HG02852 (cell line): ENCODE results near the gene ZNF320.
A peak's percentile ranks its signal among the peaks of the same experiment; 100 is the strongest.
"Not testable (repeated sequence)": the region's sequence is repeated elsewhere in the genome, so short reads cannot be mapped to it uniquely, and the experiment has no call there.

ENCODE experiments used
- ATAC-seq: cut with Tn5 transposase; IDR thresholded peaks from one replicate; pipeline ENCODE4 v1.9.1; 2021; ENCODE audit warnings: mild to moderate bottlenecking, moderate library complexity; ENCODE audit not compliant: unreplicated experiment

Gene ZNF320

DNA sequence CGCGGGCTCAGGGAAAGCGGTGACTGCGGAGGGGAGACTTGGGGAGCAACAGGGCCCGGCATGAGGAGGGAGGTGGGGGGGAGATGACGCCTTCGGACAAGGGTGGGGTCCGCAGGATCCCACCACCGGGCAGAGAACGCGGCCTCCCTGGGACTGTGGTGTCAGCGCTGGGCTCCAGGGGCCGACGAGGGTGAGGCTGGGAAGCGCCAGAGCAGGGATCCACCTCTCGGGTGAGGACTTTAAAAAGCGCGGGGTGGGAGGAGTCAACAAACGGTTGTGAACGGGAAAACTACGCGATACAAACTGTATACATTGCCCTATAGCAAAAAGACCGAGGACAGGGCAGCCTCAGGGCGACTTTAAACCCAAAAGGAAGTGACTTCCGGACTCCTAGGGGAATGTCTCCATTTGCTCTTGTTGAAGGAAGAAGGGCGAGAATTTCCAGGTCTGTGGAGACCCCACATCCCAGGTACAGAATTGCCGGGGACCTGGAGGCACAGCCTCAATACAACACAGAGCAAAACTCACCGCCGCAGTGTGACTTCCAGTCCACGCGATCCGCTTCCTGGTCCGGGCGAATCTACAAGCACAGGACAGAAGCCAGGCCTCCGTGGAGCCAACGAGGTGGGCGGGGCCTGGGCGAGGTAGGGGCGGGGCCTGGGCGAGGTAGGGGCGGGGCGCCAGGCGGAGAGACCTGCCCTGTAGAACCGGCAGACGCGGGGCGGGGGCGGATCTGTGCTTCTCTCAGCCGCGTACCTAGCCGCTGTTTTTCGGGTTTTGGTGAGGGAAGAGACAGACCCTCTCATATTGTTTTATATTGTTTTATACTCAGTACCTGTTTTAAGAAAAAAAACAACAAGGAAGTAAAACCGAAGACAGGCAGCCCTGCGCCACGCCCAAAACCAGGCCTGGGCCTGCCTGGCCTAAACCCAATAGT lies 25.7 kb upstream of the ZNF320 start, which contains the start of gene ZNF888:
Gene ZNF888, minus strand, starts transcription at position 588 of the 937 bp plus-strand sequence. CDS start 5,555 bp downstream, outside the sequence.
- ATAC-seq: peak; percentile 90

DNA sequence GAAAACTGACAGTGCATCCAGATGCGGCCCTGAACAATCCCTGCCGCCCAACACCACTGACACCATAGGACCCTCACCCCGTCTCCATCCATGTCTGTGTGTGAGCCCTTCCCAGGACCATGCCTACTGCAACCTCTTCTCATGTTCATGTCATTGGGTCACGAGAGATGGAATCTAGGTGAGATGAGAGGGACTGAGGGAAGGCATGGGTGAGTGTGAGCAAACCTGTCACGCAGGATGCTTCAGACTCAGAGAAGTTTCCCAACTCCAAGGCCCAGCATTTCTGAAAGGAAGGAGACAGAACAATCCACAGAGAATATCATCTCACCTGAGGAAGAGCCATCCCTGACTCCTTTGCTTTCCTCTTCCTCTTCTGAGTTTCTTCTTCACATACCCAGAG lies 20.1 kb upstream of the ZNF320 start:
- ATAC-seq: no peak

DNA sequence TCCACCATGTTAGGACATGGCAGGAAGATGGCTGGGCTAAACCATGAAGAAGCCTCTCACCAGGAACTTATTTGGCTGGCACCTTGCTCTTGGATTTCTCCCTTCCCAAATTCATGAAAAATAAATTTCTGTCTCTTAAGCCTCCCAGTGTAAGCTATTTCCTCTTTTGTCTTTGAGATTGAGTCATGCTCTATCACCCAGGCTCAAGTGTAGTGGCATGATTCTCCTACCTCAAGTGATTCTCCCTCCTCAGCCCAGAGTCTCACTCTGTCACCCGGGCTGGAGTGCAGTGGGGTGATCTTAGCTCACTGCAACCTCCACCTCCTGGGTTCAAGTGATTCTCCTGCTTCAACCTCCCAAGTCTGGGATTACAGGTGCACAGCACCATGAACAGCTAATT lies 13.2 kb upstream of the ZNF320 start:
- ATAC-seq: no peak

DNA sequence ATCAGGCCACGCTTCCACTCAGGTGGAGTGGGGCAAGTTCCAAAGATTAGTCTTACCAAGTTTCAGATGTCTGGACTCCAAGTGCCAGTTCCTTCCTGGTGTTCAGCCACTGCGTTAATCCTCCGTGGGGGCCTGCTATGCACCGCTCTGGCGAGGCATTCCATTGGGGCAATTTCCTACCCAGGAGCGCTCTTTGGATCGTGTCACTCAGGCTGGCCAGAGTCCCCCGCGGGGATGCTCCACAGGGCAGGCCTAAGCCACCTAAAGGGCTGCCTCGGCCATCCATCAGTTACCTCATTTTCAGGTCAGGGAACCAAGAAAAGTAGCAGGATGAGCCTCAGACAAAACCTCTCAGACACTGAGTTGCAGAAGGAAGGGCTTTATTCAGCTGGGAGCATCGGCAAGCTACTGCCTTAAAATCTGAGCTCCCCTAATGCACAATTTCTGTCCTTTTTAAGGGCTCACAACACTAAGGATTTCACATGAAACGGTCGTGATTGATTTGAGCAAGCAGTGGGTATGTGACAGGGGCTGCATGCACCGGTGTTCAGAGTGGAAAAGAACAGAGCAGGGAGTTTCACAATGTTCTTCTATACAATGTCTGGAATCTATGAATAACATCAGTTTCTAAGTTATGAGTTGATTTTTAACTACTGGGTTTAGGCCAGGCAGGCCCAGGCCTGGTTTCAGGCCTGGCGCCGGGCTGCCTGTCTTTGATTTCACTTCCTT lies 6.8 kb upstream of the ZNF320 start:
- ATAC-seq: not testable (repeated sequence)

DNA sequence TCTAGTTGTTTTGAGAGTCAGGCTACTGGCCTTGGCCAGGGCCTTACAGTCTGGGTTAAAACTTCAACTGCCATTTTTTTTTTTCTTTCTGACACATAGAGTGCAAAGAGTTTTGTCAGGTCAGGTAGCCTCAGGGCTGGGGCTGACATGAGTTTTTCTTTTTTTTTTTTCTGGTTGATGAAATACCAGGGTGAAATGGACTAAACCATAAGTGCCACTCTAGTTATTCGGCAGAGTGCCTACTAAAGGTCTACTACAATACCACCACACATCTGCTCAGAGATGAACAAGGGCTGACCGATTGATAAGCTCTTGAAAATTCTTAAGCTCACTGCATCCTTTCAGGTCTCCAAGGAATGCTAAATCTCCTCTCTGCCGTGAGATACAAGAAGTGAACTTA lies 4.4 kb upstream of the ZNF320 start:
- no peak for ATAC-seq

DNA sequence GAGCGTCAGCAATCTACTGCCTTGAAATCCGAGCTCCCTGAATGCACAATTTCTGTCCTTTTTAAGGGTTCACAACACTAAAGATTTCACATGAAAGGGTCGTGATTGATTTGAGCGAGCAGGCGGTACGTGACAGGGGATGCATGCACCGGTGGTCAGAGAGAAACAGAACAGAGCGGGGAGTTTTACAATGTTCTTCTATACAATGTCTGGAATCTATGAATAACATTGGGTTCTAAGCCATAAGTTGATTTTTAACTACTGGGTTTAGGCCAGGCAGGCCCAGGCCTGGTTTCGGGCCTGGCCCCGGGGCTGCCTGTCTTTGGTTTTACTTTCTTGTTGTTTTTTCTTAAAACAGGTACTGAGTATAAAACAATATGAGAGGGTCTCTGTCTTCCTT lies 1.2 kb upstream of the ZNF320 start:
- ATAC-seq: not testable (repeated sequence)

DNA sequence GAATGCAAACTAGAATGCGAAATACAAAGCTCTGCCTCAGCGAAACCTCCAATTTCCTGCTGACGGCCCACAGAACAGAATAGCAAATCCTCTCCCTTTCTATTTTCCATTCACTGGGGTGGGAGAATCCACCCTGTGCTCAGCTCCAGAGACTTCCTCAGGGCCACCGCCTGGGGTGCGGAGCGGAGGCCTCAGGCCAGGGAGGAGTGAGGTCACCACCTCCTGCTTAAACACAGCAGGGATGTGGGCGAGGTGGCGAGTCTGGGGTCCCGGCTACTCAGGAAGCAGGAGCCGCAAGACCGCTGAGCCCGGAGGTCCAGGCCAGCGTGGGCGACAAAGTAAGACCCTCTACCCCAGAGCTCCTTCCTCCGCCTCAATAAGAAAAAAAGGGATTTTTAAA lies 666 bp upstream of the ZNF320 start:
- no peak for ATAC-seq

DNA sequence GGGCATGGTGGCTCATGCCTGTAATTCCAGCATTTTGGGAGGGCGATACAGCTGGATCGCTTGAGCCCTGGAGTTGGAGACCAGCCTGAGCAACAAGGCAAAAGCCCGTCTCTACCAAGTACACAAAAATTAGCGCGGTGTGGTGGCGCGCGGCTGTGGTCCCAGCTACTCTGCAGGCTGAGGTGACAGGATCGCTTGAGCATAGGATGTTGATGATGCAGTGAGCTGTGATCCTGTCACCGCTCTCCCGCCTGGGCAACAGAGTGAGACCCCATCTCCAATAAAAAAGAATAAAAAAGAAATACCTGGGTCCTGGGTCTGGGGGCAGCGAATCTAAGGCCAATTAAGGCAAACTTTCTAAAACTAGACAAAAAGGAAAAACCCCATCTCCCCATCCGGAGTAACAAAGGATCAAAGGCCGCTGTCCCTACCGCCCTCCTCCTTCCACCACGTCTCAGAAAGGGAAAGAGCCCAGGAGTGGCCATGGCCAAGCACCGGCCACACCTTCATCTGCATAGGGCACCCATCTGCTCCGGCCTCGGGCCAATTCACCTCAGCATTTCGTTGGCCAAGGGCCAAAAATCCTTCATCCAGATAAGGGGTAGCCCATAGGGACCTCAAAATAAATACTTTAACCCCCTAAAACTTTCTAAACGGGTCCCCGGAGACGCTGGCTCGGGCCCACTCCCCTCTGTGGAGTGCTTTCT lies 851 bp downstream of the ZNF320 start:
- ATAC-seq: peak; percentile 18

DNA sequence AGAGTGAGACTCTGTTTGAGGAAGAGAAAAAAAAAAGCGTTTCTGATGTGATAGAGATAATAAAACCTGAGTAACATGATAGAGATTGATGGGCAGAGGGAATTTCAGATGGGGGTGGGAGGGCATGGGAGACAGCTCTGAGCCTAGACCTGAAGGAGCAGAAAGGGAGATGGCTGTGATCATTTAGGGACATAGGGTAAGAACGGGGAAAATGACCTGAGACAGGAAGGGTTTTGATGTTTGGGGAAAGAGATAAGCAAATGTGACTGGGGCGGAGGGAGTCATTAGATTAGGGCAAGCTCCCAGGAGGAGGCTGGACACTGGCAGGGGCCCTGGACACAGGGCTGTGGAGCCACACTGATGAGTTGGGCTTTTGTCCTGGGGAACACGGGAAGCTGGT lies 6.1 kb downstream of the ZNF320 start:
- ATAC-seq: no peak

DNA sequence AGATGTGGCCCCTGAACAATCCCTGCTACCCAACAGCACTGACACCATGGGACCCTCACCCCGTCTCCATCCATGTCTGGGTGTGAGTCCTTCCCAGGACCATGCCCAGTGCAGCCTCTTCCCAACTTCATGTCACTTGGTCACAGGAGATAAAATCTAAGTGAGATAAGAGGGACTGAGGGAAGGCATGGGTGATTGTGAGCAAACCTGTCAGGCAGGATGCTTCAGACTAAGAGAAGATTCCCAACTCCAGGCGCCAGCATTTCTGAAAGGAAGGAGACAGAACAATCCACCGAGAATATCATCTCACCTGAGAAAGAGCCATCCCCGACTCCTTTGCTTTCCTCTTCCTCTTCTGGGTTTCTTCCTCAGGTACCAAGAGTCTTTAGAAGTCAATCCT lies 7.5 kb downstream of the ZNF320 start:
- no peak for ATAC-seq

DNA sequence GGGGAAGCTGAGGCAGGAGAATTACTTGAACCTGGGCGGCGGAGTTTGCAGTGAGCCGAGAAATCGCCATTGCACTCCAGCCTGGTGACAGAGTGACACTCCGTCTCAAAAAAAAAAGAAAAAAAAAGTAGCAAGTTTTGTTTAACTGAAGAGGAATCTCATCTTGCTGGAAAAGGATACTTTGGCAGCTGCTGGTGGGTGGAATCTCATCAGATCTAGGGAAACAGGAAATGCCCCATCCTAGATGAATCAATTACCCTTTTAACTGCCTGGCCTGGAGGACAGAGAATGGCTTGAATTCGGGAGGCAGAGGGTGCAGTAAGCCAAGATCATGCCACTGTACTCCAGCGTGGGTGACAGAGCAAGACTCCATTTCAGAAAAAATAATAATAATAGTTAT lies 8.4 kb downstream of the ZNF320 start:
- ATAC-seq: no peak

DNA sequence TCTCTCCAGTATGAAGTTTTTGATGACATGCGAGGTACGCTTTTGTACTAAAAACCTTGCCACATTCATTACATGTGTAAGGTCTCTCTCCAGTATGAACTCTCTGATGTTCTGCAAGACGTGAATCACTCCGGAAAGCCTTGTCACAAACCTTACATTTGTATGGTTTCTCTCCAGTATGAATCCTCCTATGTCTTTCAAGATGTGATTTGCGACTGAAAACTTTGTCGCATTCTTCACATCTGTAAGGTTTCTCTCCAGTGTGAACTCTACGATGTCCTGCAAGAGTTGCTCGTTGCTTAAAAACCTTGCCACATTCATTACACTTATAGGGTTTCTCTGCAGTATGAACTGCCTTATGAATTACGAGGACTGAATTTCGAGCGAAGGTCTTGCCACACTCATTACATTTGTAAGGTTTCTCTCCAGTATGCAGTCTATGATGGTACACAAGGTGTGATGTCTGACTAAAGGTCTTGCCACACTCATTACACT lies 16.5 kb downstream of the ZNF320 start:
- ATAC-seq: no peak

DNA sequence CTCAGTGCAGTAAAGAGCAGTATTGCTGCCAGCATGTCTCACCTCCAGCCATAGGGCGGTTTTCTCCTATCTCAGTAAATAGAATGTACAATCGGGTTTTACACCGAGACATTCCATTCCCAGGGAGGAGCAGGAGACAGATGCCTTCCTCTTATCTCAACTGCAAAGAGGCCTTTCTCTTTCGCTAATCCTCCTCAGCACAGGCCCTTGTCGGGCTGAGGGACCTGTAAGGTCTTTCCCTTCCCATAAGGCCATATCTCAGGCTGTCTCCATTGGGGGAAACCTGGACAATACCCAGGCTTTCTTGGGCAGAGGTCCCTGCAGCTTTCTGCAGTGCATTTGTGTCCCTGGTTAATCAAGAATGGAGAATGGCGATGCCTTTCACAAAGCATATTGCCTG lies 24.4 kb downstream of the ZNF320 start:
- not testable (repeated sequence) for ATAC-seq

DNA sequence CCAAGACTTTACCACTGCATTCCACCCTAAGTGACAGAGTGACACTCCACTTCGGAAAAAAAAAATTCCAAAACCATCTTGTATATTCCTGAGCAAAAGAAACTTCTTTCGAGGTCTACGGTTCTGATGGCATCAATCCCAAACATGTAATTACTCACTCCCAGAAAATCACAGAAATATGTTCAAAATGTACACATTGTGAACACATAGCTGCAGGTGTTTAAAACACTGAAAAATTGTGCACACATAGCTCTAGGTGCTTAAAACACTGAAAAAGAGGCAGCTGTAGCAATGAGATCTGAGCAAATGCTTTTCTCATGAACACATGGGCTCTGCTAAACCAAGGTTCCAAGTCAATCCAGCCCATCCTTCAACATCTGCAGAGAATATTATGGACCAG lies 26.0 kb downstream of the ZNF320 start:
- no peak for ATAC-seq

DNA sequence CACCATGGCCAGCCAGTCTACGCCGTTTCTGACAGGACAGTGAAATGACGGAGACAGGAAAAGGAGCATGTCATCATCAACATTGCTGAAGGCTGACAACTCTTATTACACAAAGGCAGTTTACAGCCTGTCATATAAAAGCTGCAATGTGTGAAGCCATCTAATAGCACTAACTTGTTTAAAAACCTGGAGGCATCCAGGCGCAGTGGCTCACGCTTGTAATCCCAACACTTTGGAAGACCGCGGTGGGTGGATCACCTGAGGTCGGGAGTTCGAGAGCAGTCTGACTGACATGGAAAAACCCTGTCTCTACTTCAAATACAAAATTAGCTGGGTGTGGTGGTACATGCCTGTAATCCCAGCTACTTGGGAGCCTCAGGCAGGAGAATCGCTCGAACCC lies 29.4 kb downstream of the ZNF320 start:
- ATAC-seq: not testable (repeated sequence)

DNA sequence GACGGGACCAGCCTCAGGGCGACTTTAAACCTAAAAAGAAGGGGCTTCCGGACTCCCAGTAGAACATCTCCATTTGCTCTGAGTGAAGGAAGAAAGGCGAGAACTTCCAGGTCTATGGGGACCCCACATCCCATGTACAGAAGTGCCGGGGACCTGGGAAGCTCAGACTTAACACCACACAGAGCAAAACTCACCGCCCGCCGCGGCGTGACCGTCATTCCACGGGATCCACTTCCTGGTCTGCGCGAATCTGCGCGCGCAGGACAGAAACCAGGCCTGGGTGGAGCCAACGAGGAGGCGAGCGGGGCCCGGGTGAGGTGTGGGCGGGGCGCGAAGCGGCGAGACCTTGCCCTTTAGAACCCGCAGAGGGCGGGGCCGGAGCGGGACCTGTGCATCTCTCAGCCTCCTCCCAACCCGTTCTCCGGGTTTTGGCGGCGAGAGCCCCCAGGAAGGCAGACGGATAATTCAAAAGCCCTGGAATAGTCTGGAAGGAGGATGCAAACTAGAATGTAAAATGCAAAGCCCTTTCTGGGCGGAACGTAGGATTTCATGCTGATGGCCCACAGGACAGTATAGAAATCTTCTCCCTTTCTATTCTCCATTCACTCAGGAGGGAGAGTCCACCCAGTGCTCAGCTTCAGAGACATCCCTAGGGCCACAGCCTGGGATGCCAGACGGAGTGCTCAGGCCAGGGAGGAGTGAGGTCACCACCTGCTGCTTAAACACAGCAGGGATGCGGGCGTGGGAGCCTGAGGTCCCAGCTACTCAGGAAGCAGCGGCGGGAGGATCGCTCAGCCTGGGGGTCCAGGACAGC lies 39.9 kb downstream of the ZNF320 start, which contains the start of gene ZNF468:
Gene ZNF468, minus strand, starts transcription at position 242 of the 814 bp plus-strand sequence. CDS start 3,347 bp downstream, outside the sequence.
- peak; percentile 92 for ATAC-seq

DNA sequence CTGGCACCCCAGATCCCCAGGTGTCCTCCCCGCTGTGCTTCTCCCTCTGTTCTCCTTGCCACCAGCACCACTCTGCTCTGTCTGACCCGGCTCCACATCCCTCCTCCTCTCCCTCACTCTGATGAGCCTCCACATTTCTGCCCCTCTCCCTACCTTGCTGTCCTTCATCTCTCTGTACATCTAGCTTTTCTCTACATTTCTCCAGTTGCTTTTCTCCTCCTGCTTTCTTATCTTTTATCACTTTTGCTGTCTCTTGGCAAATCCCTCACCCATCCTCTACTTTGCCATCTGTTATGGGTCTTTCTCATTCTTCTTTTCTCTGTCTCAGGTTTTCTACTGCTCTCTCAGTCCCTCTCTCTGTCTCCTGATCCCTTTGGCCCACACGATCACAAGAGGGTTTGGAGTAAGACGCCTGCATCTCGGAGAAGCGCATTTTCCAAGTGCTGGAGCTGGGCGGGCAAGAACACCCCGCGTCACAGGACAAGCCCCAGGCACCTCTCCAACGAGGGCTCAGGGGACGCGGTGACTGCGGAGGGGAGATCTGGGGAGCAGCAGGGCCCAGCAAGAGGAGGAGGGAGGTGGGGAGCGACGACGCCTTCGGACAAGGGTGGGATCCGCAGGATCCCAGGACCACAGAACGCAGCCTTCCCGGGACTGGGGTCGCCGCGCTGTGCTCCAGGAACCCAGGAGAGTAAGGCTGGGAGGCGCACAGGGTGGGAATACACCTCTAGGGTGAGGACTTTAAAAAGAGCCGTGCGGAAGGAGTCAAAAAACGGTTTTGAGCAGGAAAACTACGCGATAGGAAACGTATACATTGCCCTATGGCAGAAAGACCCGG lies 40.7 kb downstream of the ZNF320 start:
- peak; percentile 6 for ATAC-seq
